Neural crest cell (in vitro differentiated cells): ENCODE results near the gene TEX29. TPM values are rescaled to one million over a fixed set of nuclear protein-coding genes. Genes with fewer than 3 reads are reported as not detected.

ENCODE experiments used
- DNase-seq: peaks from one replicate; pipeline ENCODE4 v3.0.0; 2021; ENCODE audit warnings: low read depth, mixed read lengths, low spot score
- H3K27ac Mint-ChIP-seq: one replicate; pipeline ENCODE4 v1.8.0; 2021; ENCODE audit warnings: mild to moderate bottlenecking, mixed read lengths; ENCODE audit not compliant: unreplicated experiment
- H3K27me3 Mint-ChIP-seq: 2 replicates; pipeline ENCODE4 v1.8.0; 2021; ENCODE audit warnings: low read depth, mild to moderate bottlenecking, mixed read lengths
- H3K36me3 Mint-ChIP-seq: 2 replicates; pipeline ENCODE4 v1.8.0; 2021; ENCODE audit warnings: low read depth, mild to moderate bottlenecking, mixed read lengths
- H3K4me1 Mint-ChIP-seq: 2 replicates; pipeline ENCODE4 v1.8.0; 2021; ENCODE audit warnings: mixed read lengths
- H3K4me3 Mint-ChIP-seq: one replicate; pipeline ENCODE4 v1.8.0; 2021; ENCODE audit warnings: mild to moderate bottlenecking, mixed read lengths
- H3K9me3 Mint-ChIP-seq: 2 replicates; pipeline ENCODE4 v1.8.0; 2021; ENCODE audit warnings: mixed read lengths
- CTCF ChIP-seq: fragments of 200-600 bp; sonication (generic); conservative IDR thresholded peaks from 2 replicates; pipeline ENCODE4 v1.5.0; 2021; ENCODE audit warnings: antibody characterized with exemption, mild to moderate bottlenecking
- total RNA-seq: library from RNA; stranded (reverse); gene quantifications from 2 replicates; pipeline ENCODE4 v1.2.1, GENCODE V29; 2021

Gene TEX29
- total RNA-seq, 1 donor from 2014 or later, result not detected

- no peak for DNase-seq
- Mint-ChIP-seq H3K4me1 (no peaks in the 10 kb centered on the region), H3K4me3 (no peak overlapping the region), H3K36me3 (peaks cover 16% of the 10 kb centered on the region), H3K27ac (no peak overlapping the region), H3K9me3 (no peaks in the 10 kb centered on the region), H3K27me3 (no peaks in the 10 kb centered on the region)
- no peak for TF ChIP-seq CTCF
These were observed 38.0 kb upstream of the TEX29 start for GRCh38 chr13:111282425-111282824.

GRCh38 chr13:111282997-111283396, 37.4 kb upstream of the TEX29 start:
- Mint-ChIP-seq H3K4me1 (no peaks in the 10 kb centered on the region), H3K9me3 (no peaks in the 10 kb centered on the region), H3K4me3 (no peak overlapping the region), H3K36me3 (peaks cover 16% of the 10 kb centered on the region), H3K27me3 (no peaks in the 10 kb centered on the region), H3K27ac (no peak overlapping the region)
- DNase-seq, result no peak
- TF ChIP-seq CTCF, result no peak

- no peak for DNase-seq
- no peak overlapping the region for H3K4me3 Mint-ChIP-seq
- H3K9me3 Mint-ChIP-seq, result no peaks in the 10 kb centered on the region
- peaks cover 14% of the 10 kb centered on the region for H3K36me3 Mint-ChIP-seq
- H3K4me1 Mint-ChIP-seq, result no peaks in the 10 kb centered on the region
- H3K27me3 Mint-ChIP-seq, result no peaks in the 10 kb centered on the region
- TF ChIP-seq CTCF, result no peak
- peak overlapping the region; percentile 27 for H3K27ac Mint-ChIP-seq
These were observed 37.0 kb upstream of the TEX29 start for GRCh38 chr13:111283457-111283856.

GRCh38 chr13:111283991-111284390, 36.5 kb upstream of the TEX29 start:
- Mint-ChIP-seq H3K27me3 (no peaks in the 10 kb centered on the region), H3K4me1 (no peaks in the 10 kb centered on the region), H3K9me3 (no peaks in the 10 kb centered on the region), H3K4me3 (no peak overlapping the region), H3K36me3 (peaks cover 12% of the 10 kb centered on the region), H3K27ac (peak overlapping the region; percentile 40)
- DNase-seq, result no peak
- TF ChIP-seq CTCF, result no peak

- no peak for DNase-seq
- H3K27ac Mint-ChIP-seq, result no peak overlapping the region
- peaks cover 16% of the 10 kb centered on the region for H3K36me3 Mint-ChIP-seq
These were observed 35.9 kb upstream of the TEX29 start for GRCh38 chr13:111284565-111284964.

More at GRCh38 chr13:111284565-111284964, 35.9 kb upstream of the TEX29 start:
- H3K4me1 Mint-ChIP-seq, result no peaks in the 10 kb centered on the region
- H3K9me3 Mint-ChIP-seq, result no peaks in the 10 kb centered on the region
- H3K4me3 Mint-ChIP-seq, result no peak overlapping the region
- H3K27me3 Mint-ChIP-seq, result no peaks in the 10 kb centered on the region
- no peak for TF ChIP-seq CTCF
